MM.1S (cell line): Measurements from ENCODE around the gene KLF15.

Experiments
- DNase-seq: peaks from one replicate; pipeline ENCODE4 v3.0.0-alpha.2; 2015
- H2AFZ ChIP-seq: fragments of 300-600 bp; sonication (generic); 2 replicates; pipeline ENCODE4 v1.6.0; 2016; ENCODE audit warnings: antibody characterized with exemption, low read length
- H3F3A ChIP-seq: fragments of 300-600 bp; sonication (generic); 2 replicates; pipeline ENCODE4 v1.6.1; 2016; ENCODE audit warnings: mild to moderate bottlenecking, antibody characterized with exemption, low read length, moderate library complexity, mixed read lengths; ENCODE audit not compliant: insufficient read depth
- H3K27ac ChIP-seq: fragments of 300-600 bp; sonication (generic); 2 replicates; pipeline ENCODE4 v1.5.1; 2016; ENCODE audit warnings: mild to moderate bottlenecking, low read length
- H3K27me3 ChIP-seq: fragments of 300-600 bp; sonication (generic); replicated peaks from 2 replicates; pipeline ENCODE4 v1.6.0; 2016; ENCODE audit warnings: low read length; ENCODE audit not compliant: insufficient read depth
- H3K36me3 ChIP-seq: fragments of 300-600 bp; sonication (generic); replicated peaks from 2 replicates; pipeline ENCODE4 v1.6.1; 2016; ENCODE audit warnings: mild to moderate bottlenecking, low read length, mixed read lengths; ENCODE audit not compliant: insufficient read depth
- H3K4me1 ChIP-seq: fragments of 300-600 bp; sonication (generic); 2 replicates; pipeline ENCODE4 v1.6.1; 2016; ENCODE audit warnings: low read length, mixed read lengths
- H3K4me2 ChIP-seq: fragments of 300-600 bp; sonication (generic); 2 replicates; pipeline ENCODE4 v1.6.0; 2016; ENCODE audit warnings: low read depth, low read length
- H3K4me3 ChIP-seq: fragments of 300-600 bp; sonication (generic); 2 replicates; pipeline ENCODE4 v1.5.1; 2016; ENCODE audit warnings: low read length, mixed read lengths
- H3K79me2 ChIP-seq: fragments of 300-600 bp; sonication (generic); 2 replicates; pipeline ENCODE4 v1.6.1; 2016; ENCODE audit warnings: mixed run types, low read length, mixed read lengths
- H3K9ac ChIP-seq: fragments of 300-600 bp; sonication (generic); 2 replicates; pipeline ENCODE4 v1.6.1; 2016; ENCODE audit warnings: low read length, mixed read lengths
- H3K9me2 ChIP-seq: fragments of 300-600 bp; sonication (generic); replicated peaks from 2 replicates; pipeline ENCODE4 v1.6.1; 2016; ENCODE audit warnings: mild to moderate bottlenecking, low read length, mixed read lengths; ENCODE audit not compliant: insufficient read depth
- H3K9me3 ChIP-seq: fragments of 300-600 bp; sonication (generic); replicated peaks from 2 replicates; pipeline ENCODE4 v1.6.1; 2016; ENCODE audit warnings: mild to moderate bottlenecking, low read length, mixed read lengths; ENCODE audit not compliant: insufficient read depth
- H4K20me1 ChIP-seq: fragments of 300-600 bp; sonication (generic); 2 replicates; pipeline ENCODE4 v1.6.1; 2016; ENCODE audit warnings: mild to moderate bottlenecking, low read length, moderate library complexity, mixed read lengths; ENCODE audit not compliant: insufficient read depth
- CTCF ChIP-seq: fragments of 300-600 bp; sonication (generic); IDR thresholded peaks from 2 replicates; pipeline ENCODE4 v1.5.1; 2016; ENCODE audit warnings: antibody characterized with exemption, low read length, mixed read lengths
- EZH2 ChIP-seq: fragments of 300-600 bp; sonication (generic); optimal IDR thresholded peaks from 2 replicates; pipeline ENCODE3; 2017; ENCODE audit warnings: low read depth, mild to moderate bottlenecking, antibody characterized with exemption, low read length, mixed read lengths
- EZH2phosphoT487 ChIP-seq: fragments of 300-600 bp; sonication (generic); IDR thresholded peaks from 2 replicates; pipeline ENCODE4 v1.6.1; 2018; ENCODE audit warnings: antibody characterized with exemption, low read length

The KLF15 gene

GRCh38 chr3:126329927-126330725, 27.1 kb downstream of the KLF15 start:
- H3K9me2 ChIP-seq = no peaks in the 10 kb centered on the region
- H3K36me3 ChIP-seq = no peaks in the 10 kb centered on the region
- no peak for TF ChIP-seq EZH2
- TF ChIP-seq CTCF = no peak
- no peak for TF ChIP-seq EZH2phosphoT487

GRCh38 chr3:126326629-126327028, 30.6 kb downstream of the KLF15 start:
- TF ChIP-seq EZH2 (no peak), EZH2phosphoT487 (no peak), CTCF (no peak)

More at GRCh38 chr3:126329927-126330725, 27.1 kb downstream of the KLF15 start:
- Histone ChIP-seq H3K4me1 (no peaks in the 10 kb centered on the region), H3K79me2 (no peaks in the 10 kb centered on the region), H2AFZ (no peak overlapping the region), H3K4me3 (no peak overlapping the region), H3K9me3 (no peaks in the 10 kb centered on the region), H3K4me2 (no peak overlapping the region), H3F3A (no peaks in the 10 kb centered on the region), H3K27ac (no peak overlapping the region), H4K20me1 (no peaks in the 10 kb centered on the region), H3K9ac (no peak overlapping the region), H3K27me3 (no peaks in the 10 kb centered on the region)
- no peak for DNase-seq

GRCh38 chr3:126322181-126322967, 34.8 kb downstream of the KLF15 start:
- Histone ChIP-seq H2AFZ (no peak overlapping the region), H3K27ac (no peak overlapping the region), H3K4me1 (no peaks in the 10 kb centered on the region), H4K20me1 (no peaks in the 10 kb centered on the region), H3K36me3 (no peaks in the 10 kb centered on the region), H3K27me3 (no peaks in the 10 kb centered on the region), H3K9me2 (no peaks in the 10 kb centered on the region), H3K79me2 (no peaks in the 10 kb centered on the region), H3K9me3 (no peaks in the 10 kb centered on the region), H3F3A (no peaks in the 10 kb centered on the region), H3K4me3 (no peak overlapping the region), H3K9ac (no peak overlapping the region), H3K4me2 (no peak overlapping the region)
- DNase-seq = no peak
- TF ChIP-seq EZH2 (no peak), CTCF (no peak), EZH2phosphoT487 (no peak)

More at GRCh38 chr3:126326629-126327028, 30.6 kb downstream of the KLF15 start:
- Histone ChIP-seq H3K4me1 (no peaks in the 10 kb centered on the region), H3K4me3 (no peak overlapping the region), H3K36me3 (no peaks in the 10 kb centered on the region), H3K27me3 (no peaks in the 10 kb centered on the region), H3K9ac (no peak overlapping the region), H3K4me2 (no peak overlapping the region), H4K20me1 (no peaks in the 10 kb centered on the region), H3K79me2 (no peaks in the 10 kb centered on the region), H2AFZ (no peak overlapping the region), H3K9me2 (no peaks in the 10 kb centered on the region), H3K9me3 (no peaks in the 10 kb centered on the region), H3F3A (no peaks in the 10 kb centered on the region), H3K27ac (no peak overlapping the region)
- no peak for DNase-seq
